AG09319 (cell line): Measurements from ENCODE around the gene RSPH10B.
"Not testable (repeated sequence)": the region's sequence is repeated elsewhere in the genome, so short reads cannot be mapped to it uniquely, and the experiment has no call there.

Experiments
- DNase-seq: peaks from one replicate; pipeline ENCODE4 v3.0.0-alpha.2; 2010; ENCODE audit warnings: low read depth; ENCODE audit errors: extremely low read depth
- CTCF ChIP-seq: IDR thresholded peaks from 2 replicates; pipeline ENCODE4 v1.5.1; 2011; ENCODE audit warnings: low read depth, mild to moderate bottlenecking, inconsistent platforms, low read length, moderate library complexity

RSPH10B gene

GRCh38 chr7:6007386-6007785 lies 36.9 kb upstream of the RSPH10B start:
- DNase-seq = no peak

DNA sequence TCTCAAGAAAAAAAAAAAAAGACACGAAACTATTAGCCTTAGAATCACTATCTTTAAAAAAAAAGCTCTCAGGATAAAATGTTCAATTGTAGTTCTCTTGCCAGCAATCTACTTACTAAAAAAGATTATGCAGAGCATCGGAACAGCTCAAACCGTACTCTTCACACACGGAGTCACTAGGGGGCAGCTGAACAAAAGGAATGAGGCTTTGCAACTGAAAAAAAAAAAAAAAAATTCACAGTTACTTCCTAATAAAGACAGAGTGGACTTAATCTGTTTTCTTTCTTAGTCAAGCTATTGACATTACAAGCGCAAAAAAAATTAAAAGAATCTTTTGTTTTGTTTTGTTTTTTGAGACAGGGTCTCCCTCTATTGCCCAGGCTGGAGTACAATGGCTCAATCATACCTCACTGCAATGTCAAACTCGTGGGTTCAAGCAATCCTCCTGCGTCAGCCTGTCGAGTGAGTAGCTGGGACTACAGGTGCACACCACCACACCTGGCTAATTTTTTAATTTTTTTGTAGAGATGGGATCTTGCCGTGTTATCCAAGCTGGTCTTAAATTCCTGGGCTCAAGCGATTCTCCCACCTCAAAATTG lies 26.8 kb upstream of the RSPH10B start:
- DNase-seq = no peak

More at GRCh38 chr7:6007386-6007785, 36.9 kb upstream of the RSPH10B start:
- no peak for TF ChIP-seq CTCF

GRCh38 chr7:5987061-5987460 lies 16.6 kb upstream of the RSPH10B start:
- DNase-seq = not testable (repeated sequence)

More for the DNA sequence above, 26.8 kb upstream of the RSPH10B start:
- peak; percentile 67 for TF ChIP-seq CTCF

- not testable (repeated sequence) for DNase-seq
Observed at GRCh38 chr7:5979680-5980314, 9.3 kb upstream of the RSPH10B start.

DNA sequence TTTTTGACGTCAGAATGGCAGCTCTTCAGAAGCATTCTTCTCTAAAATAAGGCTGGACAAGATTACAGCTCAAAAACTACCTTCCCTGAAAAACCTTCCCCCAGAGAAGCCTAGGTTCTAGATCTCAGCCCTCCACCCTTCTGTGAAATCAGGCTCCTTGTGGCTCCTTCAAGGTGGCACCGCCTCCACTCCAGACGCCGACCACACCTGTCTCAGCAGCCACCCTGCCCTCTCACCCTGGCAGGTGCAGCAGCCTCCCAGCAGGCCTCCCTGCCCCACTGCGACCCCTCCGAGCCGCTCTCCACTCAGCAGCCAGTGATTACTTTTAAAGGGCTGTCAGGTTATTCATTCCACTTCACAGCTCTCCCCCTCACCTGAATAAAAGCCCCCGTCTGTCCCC lies 3.1 kb upstream of the RSPH10B start:
- DNase-seq = not testable (repeated sequence)

DNA sequence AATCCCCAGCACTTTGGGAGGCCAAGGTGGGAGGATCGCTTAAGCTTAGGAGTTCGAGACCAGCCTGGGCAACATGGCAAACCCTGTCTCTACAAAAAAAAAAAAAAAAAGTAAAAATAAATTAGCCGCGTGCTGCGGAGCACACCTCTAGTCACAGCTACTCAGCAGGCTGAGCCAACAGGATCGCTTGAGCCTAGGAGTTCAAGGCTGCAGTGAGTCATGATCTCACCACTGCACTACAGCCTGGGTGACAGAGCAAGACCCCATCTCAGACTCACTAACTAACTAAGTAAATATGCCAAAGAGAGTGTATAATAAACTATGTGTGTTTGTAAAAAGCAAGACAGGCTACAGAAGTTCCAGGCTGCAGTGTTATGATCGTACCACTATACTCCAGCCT lies 6.7 kb downstream of the RSPH10B start:
- not testable (repeated sequence) for DNase-seq

DNA sequence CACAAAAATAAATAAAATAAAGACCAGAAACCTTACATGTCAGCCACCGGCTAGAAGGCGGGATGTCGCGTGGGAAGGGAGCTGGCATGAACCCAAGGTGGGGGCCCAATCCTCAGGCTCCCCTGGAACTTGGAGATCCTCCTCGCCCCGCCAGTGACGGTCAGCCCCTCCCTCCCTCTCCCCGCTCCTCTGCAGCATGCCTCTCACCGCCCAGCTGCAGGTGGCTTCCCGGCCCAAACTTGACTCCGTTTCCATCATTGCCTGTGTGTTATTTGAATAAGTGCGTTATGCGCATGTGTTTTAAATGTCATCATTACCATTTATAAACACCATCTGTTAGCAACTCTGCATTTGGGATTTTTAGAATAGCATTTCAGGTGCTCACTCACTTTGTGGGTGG lies 7.3 kb downstream of the RSPH10B start:
- not testable (repeated sequence) for DNase-seq

DNA sequence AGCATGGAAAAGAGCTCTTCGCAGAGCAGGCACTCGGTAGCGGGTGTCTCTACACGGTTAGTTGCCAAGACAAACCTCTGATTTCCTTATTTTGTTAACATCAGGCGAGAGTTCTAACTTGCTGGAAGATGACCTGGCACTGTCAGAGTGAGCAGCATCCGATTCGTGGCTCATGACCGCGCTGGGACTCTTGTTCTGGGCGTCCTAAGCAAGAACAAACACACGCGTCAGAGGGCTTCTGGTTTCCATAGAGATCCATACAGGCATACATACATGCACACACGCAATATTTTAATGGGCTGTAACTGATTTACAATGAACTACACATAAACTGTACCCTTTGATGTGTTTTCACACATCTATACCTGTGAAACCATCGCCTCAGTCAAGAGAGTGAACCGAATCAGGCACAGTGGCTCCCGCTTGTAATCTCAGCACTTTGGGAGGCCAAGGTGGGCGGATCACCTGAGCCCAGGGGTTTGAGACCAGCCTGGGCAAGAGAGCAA lies 35.5 kb downstream of the RSPH10B start:
- DNase-seq = not testable (repeated sequence)

DNA sequence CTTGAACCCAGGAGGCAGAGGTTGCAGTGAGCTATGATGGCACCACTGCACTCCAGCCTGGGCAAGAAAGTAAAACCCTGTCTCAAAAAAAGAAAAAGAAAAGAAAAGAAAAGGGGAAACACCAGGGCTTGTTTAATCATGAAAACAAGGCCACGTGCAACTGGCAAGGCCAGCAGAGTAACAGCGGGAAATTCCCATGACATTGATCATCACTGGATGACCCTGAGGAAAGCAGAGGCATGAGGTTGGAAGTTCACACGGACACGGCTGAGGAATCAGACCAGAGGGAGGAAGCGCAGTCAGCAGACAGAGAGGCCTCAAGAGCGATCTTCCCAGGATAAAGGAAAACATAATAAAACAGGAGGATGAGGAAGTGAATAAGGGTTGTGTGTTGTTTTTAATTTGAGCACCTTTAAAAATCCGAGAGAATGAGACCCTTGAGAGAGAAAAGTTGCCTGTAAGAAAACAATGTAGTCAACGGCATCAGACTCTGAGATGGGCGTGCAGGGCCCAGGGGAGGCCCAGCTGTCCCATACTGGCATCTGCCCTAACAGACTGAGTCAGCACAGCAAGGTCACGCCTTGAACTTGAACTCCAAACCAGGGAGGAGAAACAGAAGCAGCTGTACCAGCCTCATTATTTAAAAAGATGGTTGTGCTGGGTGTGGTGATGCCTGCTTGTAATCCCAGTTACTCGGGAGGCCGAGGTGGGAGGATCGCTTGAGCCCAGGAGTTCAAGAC lies 38.4 kb downstream of the RSPH10B start:
- DNase-seq = peak; percentile 1

DNA sequence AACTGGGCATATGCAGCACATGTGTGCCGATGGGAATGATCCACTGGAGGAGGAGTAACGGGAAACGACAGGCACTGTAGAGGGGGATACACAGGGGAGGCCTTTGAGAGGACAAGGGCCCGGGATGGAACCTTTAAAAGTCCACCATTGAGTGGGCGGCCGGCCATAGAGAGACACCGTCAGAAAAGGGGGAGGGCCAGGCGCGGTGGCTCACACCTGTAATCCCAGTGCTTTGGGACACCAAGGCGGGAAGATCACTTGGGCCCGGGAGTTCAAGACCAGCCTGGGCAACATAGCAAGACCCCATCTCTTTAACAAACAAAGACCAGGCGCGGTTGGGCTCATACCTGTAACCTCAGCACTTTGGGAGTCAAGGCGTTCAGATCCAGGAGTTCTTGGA lies 39.2 kb downstream of the RSPH10B start:
- not testable (repeated sequence) for DNase-seq

GRCh38 chr7:5930290-5930689 lies 40.2 kb downstream of the RSPH10B start:
- not testable (repeated sequence) for DNase-seq

- DNase-seq = not testable (repeated sequence)
Observed at GRCh38 chr7:5926263-5926870, 44.1 kb downstream of the RSPH10B start.

DNA sequence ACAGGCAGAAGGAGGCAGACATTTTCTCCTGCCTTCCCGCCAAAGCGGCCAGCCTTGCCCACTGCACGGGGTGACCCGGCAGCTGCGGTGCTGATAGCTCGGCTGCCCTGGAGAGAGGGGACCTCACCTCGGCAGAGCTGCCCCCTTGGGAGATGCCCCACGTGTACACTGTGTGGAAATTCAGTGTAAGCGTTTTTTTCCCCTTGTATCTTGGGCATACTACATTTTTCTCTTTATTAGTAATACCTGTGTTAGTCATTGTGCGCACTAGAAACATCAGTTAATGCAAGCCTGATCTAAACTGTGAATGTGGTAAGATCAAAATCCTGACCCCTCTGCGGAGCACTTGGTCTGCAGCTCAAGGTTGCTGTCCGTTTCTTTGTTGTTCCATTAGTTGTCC lies 45.9 kb downstream of the RSPH10B start:
- DNase-seq = not testable (repeated sequence)

DNA sequence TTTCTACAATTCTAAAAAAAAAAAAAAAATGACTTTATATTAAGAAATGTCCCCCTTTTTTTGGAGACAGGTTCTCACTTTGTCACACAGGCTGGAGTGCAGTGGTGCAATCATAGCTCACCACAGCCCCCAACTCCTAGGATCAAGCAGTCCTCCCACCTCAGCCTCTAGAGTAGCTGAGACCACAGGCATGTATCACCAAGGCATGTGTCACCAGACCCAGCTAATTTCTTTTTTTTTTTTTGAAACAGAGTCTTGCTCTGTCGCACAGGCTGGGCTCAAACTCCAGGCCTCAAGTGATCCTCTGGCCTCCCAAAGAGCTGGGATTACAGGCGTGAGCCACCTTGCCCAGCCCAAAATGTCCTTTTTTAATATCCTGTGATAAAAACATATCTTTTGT lies 46.3 kb downstream of the RSPH10B start:
- not testable (repeated sequence) for DNase-seq

DNA sequence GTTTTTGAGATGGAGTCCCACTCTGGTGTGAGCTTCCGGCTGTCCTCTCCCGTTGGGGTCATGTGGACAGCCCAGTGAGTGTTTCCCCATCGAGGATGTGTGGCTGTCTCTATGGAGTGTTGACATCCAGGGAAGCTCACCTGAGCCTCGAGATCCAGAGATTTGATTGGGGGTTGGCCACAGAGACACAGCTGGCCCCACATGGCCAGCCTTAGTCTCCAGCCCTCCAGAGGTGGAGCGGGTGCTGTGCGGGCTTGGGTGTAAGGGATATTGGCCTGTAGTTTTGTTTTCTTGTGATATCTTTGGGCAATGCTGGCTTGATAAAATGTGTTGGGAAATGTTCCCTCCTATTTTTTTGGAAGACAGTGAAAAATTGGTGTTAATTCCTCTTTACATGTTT lies 54.0 kb downstream of the RSPH10B start:
- DNase-seq = not testable (repeated sequence)

GRCh38 chr7:5908835-5909234 lies 61.7 kb downstream of the RSPH10B start:
- not testable (repeated sequence) for DNase-seq

- not testable (repeated sequence) for DNase-seq
Observed at GRCh38 chr7:5904726-5905125, 65.8 kb downstream of the RSPH10B start.

- DNase-seq = not testable (repeated sequence)
Observed at GRCh38 chr7:5903002-5903401, 67.5 kb downstream of the RSPH10B start.
